ENCODE results near the gene MLN. TPM values are rescaled to one million over a fixed set of nuclear protein-coding genes. Genes with fewer than 3 reads are reported as not detected.
A peak's percentile ranks its signal among the peaks of the same experiment; 100 is the strongest.
"Not testable (repeated sequence)": the region's sequence is repeated elsewhere in the genome, so short reads cannot be mapped to it uniquely, and the experiment has no call there.

Gene MLN
- total RNA-seq, 1 donor from 2014 or later = not detected

DNA sequence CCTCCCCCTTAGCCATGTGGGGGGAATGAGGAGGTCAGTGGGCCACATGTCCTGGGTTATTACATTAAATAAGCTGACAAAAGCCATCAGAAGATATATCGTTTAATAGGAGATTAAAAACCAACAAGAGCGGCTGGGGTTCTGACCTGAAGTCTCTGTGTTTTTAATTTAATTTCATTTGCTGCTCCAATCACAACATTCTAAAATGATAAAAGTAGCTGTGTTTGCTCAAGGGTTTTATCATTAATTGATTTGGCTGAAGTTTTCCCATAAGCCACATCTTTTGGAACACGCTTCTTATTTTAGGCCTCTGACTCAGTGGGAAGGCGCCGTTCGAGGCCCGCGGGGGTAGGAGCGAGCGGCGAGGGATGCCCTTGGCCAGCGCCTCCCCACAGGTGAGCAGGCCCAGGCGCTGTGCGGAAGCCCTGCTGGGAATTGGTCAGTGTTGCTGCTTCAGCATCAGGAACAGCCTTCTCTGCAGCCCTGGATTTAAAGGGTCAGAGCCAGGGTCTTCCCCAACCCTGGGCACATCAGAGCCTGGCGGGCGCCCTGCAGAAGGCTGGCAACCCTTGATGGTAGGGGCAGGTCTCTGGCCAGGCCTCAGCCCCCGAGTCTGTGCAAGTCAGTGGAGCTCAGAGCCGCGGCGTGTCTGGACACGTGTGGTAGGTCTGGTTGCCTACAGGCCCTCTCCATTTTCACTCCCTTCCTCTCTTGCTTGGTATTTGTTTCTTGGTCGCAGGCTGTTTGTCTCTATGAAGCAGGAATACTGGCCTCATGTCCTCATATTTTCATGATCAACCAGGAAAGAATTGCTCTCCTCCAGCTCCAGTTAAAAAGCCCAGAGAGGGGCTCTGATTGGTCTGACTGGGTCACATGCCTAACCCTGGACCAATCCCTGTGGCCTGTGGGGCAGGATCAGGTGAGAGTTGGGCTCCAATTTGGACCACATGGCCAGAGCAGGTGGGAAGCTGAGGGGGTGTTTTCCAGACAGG is 30.9 kb upstream of the MLN start:
- DNase-seq = no peak

DNA sequence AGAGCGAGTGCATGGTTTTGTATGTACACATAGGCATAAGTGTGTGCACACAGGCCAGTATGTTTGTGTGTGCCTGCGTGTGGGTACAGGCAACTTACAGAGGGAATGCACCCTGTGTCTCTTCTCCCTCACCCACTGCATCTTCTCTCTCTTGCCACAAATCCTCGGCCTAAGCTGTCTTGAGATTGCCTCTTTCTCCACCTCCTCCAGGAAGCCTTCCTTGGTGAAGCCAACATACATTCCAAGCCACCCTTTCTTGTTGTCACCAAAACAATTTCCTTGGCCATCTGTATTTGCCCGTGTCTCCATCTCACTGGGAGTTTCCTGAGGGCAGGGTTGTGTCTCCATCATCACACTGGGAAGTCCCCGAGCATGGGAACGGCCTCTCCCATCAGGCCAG is 29.8 kb upstream of the MLN start:
- no peak for DNase-seq

DNA sequence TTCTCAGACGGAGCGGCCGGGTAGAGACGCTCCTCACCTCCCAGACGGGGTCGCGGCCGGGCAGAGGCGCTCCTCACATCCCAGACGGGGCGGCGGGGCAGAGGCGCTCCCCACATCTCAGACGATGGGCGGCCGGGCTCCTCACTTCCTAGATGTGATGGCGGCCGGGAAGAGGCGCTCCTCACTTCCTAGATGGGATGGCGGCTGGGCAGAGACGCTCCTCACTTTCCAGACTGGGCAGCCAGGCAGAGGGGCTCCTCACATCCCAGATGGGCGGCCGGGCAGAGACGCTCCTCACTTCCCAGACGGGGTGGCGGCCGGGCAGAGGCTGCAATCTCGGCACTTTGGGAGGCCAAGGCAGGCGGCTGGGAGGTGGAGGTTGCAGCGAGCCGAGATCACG is 29.0 kb upstream of the MLN start:
- DNase-seq = not testable (repeated sequence)

DNA sequence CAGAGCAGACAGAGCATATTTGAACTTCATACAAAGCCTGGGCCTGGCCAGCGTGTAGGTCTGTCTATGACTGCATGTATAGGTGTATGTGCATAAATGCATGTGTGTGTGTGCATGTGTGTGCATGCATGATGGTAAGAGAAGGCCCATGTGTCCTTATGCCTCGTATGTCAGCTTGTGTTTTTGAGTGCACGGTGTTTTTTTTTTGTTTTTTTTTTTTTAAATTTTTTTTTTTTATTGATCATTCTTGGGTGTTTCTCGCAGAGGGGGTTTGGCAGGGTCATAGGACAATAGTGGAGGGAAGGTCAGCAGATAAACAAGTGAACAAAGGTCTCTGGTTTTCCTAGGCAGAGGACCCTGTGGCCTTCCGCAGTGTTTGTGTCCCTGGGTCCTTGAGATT is 27.9 kb upstream of the MLN start:
- not testable (repeated sequence) for DNase-seq

DNA sequence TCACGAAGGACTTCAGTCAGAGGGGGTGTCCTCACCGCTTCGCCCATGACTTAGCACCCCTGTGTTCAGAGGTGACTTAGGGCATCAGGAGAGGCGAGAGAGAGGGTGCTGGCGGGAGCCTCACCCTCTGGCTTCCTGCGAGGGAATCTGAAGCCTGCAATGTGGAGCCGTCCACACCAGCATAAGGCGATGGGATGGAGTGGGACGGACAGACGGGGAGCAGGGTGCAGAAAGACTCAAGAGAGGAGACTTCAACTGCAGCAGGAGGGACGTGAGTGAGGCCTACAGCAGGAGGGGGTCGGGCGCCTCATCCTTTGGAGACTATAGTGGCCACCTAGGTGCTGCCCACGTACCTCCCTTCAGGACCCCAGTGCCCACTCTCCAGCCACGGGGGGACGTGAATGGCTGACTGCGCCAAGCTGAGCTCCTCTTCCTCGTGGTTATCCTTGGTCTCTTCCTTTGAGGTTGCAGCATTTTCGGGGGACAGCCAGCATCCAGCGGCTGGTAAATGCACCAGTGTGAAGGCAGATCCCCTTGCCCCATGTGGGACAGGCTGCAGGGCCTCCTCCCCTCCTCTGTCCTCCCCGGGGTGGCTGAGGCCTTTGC is 26.9 kb upstream of the MLN start:
- no peak for DNase-seq

DNA sequence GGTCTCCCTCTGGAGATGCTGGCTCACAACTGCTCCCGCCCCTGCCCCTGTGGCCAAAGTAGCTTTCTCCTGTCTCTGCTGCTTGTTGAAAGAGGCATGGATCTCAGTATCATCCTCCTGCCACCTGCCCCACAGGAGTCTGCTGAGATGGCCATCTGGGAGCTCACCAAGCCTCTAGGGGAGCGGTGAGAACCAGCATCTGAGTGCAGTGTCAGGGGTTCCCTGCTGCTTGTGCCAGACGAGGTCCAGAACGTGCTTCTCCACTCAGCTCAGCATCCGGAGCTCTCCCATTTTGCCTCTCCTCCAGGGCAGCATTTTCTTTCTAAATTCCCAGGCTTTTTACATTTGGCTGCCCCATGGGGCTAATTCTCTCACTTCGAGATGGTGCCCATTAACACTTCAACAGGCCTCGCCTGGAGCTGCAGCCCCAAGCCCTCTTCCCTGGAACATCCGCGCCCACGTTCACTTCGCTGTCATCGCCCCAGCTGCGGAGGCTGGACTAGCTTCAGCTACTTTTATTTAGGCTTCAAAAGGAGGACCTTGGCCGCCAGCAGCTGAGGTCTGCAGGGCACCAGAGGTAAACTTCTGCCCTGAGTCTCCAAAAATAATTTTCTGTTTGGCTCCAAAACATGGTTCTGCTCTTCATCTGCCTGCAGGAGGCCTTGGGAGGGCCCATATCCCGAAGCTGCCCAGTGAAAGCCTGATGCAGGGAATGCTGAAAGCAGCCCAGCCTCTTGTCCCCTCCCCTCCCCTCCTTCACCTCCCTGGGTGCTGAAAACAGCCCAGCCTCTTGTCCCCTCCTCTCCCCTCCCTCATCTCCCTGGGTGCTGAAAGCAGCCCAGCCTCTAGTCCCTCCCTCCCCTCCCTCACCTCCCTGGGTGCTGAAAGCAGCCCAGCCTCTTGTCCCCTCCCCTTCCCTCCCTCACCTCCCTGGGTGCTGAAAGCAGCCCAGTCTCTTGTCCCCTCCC is 25.2 kb upstream of the MLN start:
- peak; percentile 35 for DNase-seq

DNA sequence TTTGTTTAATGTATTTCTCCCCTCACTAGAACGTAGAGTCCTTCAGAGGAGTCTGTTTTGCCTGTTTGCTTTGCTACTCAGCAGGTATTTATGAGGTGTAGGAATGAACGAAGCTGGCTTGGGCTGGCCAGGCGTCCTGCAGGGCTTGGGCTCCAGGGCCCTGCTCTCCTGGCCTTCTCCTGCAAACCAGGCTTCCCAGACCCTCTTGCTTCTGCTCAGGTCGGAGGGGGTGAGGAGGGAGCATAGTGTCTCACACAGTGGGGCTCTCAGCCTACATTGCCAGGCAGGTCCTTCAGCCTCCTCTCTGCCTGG is 24.6 kb upstream of the MLN start:
- DNase-seq = no peak

DNA sequence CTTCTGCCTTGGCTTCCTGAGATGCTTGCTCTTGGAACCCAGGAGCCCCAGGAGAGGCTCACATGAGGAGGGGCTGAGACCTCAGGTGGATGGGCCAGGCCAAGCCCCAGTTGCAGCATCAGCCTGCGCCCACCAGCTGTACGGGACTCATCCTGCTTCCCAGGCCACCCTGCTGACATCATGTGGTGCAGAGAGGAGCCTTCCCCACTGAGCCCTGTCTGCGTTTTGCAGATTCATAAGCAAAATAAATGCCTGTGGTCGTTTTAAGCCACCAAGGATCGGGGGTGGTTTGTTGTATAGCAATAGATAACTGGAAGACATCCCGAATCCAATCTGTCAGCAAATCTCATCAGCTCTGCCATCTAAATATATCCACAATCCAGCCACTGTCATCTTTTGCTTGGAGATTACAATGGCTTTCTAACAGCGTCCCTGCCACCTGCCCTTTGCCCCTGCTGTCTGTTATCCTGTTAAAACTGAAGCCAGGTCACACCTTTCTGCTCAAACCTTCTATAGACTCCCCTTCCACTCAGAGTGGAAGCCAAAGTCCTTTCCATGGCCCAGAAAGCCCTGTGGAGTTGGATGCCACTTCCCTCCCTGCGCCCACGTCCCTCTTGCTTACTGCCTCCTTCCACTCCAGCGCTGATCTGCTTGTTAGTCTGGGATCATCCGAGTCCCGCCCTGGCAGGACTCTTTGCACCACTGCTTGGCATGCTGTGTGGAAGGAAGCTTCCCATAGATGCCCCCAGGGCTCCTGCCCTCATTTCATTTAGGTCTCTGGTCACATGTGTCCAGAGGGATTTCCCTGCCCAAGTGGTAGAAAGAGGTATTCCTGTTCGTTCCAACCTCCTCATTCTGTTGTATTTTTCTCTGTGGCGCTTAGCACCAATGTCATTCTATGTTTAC is 24.0 kb upstream of the MLN start:
- DNase-seq = no peak

DNA sequence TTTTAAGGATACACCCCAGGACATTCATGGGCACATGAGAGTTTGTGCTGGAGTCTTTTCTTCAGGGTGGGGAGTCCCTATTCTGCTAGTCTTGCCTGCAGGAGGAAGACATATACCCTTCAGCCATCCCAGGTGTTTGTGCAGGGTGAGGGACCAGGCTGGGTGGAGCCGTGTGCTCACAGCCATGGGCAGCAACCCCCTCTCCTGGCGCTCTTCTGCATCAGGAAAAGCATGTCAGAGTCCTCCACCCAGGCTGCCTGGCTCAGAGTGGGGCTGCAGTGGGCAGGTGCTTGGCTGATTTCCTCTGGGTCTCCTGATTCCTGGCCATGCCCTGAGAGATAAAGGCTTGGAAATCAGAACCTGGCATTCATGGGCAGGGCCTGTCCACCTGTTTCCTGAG is 22.7 kb upstream of the MLN start:
- no peak for DNase-seq

DNA sequence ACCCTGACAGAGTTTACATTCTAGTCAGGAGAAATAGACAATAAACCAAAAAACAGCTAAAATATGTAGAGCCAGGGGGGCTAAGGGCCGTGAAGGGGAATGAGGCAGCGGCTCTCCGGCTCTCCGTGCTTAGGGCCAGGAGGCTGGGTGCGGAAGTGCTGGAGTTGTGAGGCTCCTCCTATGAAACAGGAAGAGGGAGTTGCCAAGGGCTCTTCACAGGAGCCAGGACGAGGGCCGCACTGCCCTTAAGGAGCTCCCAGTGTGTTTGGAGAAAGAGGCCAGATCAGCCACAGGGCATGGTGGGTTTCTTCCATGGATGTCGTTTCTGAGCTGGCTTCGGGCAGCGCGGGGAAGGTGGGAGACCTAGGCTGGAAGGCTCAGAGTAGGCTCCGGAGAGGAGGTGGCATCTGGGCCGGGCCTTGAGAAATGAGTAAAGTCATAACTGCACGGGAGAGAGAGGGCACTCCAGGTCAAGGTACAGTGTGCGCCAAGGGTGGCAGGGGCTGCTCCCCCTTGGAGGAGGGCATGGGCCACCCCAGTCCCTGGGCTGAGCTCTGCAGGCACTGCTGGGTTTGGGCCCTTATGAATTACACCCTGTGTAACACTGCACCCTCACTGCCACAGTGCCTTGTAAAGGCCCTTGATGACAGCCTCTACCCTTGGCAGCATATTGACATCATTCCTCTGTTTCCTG is 20.8 kb upstream of the MLN start:
- no peak for DNase-seq

DNA sequence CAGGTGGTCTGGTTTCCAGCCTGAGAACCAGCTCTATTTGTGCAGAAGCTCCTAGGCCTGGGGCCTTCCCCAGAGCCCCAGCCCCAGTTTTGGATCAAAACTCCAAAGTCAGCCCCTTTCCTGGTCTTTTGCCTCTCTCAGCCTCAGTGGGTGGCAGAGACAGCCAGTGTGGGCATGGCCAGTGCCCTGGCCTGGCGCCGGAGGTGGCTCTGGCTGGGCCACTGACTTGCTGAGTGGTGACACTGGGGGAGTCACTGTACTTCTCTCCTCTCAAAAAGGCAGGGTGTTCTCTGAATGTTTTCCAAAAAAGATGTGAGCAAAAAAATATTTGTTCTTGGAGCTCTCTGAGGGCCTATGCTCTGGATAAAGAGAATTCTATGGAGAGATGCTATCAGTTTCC is 20.0 kb upstream of the MLN start:
- DNase-seq = no peak

DNA sequence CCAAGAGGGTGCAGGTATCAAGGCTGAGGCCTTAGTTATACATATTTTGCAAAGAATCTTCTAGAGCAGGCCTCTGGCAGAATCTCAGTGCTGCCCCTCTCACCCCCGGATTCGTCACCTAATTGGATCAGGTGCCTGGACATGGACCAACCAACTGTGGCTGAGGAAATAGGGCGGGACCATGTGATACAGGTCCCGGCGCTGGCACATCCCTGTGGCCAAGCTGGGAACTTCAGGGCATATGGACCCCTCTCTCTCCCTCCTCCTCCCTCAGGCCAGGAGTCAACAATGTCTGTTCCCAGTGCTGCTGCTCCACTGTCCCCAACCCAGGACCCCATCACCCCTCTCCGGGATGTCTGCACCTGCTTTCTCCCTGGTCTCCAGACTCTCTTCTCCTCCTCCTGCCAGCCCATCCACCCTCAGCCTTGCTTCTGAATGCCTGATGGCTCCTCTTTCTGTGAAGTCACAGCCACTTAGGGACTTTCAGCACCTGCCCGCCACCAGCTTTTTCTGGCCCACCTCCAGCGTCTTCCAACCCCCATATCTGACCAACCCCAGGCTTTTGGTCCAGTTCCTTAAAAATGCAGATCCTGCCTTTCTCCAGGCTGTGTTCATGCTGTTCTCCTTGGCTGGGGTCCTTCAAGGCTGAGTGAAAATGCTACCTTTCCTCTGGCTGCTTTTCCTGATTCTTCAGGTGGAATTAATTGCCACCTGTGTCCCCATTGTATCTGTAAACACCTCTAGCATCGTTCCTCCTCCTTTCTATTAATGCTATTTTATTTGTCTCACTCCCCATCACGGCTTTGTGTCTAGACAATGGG is 19.0 kb upstream of the MLN start:
- DNase-seq = no peak

DNA sequence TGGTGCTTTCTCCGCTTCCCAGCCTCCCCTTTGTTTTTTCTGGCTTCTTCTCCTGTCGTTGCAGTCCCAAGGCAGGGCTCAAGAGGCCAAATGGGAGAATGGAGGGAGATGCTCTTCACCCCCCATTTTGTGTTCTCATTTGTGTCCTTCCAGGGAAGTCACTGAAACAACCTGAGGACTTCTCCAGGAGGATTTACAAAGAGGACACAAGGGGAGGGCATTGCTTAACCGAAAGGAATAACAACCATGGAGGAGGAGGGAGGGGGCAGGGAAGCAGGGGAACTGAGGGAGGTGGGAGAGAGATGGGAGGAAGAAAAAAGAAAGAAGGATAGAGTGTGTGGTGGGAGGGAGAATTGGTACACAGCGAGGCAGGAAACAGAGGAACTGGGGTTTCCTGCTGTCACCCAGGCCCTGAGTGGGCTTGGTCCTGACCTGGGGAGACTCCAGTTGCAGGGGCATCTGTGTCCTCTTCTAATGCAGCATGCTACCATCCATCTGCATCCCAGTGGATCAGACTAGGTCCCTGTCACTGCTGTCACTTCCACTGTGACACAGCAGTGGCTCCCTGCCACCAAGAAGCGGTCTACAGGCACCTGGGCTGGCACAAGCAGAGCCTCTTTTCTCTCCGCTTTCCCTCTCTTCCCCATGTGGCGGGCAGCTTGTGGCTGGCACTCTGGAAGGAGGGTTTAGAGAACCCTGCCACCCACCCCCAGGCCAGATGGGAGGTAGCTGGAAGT is 17.1 kb upstream of the MLN start:
- DNase-seq = no peak

DNA sequence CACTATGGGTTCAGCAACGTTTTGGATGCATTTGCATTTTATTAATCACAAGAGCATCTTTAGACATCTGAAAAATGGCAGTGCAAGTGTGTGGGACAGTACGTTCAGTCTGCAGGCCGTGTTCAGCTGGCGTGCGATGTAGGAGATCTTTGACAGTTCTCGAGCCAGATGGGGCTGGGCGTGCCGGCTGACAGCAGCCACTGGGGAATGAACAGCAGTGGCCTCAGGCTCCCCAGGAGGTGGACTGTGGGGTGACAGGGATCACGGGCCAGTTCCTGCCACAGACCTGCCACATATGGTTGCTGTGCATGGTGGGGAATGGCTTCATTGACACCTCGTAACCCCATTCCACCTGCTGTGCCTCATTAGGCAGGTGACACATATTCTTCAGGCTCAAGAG is 16.4 kb upstream of the MLN start:
- DNase-seq = peak; percentile 40

DNA sequence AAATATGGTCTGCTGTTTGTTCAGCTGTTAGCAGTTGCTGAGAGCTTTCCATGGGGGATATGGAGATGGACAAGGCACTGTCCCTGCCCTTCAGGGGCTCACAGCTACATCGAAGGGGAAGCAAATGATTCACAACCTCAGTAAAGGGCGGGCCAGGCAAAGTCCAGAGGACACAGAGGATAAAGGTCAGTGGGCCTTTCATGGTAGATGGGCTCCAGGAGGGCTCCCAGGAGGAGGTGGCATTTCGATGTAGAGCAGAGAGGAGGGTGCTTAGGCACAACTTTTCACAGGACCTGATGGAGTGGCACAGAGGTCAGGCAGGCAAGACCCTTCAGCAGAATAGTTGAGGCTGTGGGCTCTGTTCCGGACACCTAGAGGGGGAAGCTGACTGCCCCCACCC is 15.2 kb upstream of the MLN start:
- no peak for DNase-seq

DNA sequence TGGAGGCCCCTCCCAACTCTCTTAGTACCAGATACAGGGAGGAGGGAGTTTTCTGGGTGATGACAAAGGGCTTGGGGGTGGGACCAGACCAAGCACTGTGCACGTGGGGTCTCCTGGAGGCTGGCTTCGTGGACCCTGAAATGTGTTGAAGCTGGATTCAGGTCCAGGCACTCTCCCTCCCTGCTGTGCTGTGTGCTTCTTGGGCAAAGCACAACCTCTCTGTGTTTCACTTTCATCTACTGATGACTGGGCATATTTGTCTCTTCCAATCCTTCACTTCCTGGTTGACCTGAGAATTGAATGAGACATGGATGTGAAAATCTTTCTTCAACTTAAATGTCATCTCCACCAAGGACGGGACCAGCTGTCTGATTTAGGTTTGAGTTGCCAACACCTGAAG is 14.5 kb upstream of the MLN start:
- DNase-seq = no peak

DNA sequence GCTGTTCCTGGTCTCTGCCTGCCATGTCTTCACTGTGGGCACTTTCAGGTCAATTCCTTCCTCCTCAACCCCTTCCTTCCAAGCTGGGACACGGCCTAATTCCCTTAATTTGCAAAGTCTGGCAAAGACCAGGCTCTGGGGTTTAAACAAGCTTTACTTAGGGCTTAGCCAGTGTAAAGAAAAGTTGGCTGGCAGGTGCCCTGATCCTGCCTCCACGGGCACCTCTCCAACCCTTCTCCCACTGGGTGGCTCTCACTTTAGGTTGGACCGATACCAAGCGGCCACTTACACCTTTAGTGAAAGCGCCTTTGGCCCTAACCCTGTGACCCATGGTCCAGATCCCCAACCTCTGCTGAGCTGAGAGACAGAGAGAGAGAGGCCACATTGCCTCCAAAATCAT is 13.7 kb upstream of the MLN start:
- peak; percentile 71 for DNase-seq

DNA sequence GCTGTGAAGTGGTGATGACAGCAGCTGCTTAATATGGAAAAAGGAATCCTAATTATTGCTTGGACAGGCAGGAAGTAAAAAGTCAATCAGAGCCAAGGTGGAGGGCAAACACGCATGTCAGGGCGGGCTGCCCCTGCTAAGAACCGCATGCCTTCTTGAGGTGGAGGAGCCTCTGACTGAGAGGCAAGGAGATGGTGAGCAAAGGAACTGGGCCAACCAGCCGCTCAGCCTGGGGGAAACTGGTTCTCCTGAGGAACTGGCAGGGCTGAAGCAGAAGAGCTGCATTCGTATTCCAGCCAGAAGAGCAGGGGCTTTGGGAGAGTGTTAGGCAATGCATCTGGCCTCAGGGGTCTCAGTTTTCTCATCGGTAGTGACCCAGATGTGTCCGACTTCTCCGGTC is 13.1 kb upstream of the MLN start:
- peak; percentile 21 for DNase-seq

DNA sequence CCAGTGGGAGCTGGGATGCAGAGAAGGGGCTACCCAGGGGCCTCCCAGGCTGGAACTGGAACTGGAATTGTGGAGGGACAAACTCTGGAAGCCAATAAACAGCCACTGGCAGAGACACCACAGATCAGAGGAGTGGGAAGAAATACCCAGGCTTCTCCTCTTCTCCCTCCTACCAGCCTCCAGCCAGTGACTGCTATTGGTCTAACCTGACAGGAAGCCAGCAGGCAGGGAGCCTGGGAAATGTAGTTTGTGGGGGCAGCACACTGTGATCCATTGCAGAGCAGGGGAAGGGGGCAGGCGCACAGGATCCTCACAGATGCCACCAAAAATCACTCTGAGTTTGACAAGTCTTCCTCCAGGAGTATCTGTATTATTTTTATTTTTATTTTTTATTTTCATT is 12.1 kb upstream of the MLN start:
- DNase-seq = peak; percentile 43

Measured in tongue (tissue), 2 donors.